Measurements from ENCODE around the gene CCR6.
"Not testable (repeated sequence)": the region's sequence is repeated elsewhere in the genome, so short reads cannot be mapped to it uniquely, and the experiment has no call there.

Gene CCR6

GRCh38 chr6:167141667-167142432, 19.0 kb downstream of the CCR6 start:
- no peak for DNase-seq (ENCODE audit: low read depth in 2 of 2)

DNA sequence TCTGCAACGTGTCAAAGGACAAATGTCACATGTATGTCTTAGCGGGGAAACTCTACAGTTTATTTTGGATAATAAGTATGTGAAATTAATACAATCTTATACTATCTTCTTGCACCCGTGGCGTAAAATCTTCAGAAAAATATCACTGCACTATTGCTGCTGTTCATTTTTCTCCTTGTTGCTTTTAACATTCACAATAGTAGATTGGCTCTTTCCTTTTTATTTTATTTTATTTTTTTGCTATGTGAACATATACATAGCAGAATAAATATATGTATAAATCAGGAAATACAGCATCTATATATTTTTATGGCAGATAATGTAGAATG, 19.5 kb downstream of the CCR6 start:
- no peak for DNase-seq (ENCODE audit: low read depth in 2 of 2)

DNA sequence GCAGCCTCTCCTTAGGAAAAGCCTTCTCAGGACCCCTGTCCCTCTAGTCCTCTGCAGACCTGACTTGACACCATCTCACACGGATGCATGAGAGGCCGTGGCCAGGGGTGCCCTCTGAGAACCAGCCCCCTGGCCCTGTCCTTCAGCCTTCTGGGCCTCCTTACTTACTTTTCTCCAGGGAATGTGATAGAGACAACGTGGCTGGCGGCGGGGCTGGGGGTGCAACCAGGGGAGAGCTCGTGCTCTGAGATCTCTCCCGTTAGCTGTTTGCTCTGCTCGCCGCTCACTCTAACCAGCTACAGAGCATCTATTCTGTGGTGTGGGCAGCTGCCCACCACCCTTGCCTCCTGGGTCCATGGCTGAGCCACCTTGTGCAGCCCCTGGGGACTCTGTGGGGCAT, 20.1 kb downstream of the CCR6 start:
- no peak for DNase-seq (ENCODE audit: low read depth in 2 of 2)

GRCh38 chr6:167145461-167145860, 22.6 kb downstream of the CCR6 start:
- no peak for DNase-seq (ENCODE audit: low read depth in 2 of 2)

- DNase-seq (ENCODE audit: low read depth in 2 of 2) = no peak
Observed at GRCh38 chr6:167146135-167146534, 23.2 kb downstream of the CCR6 start.

DNA sequence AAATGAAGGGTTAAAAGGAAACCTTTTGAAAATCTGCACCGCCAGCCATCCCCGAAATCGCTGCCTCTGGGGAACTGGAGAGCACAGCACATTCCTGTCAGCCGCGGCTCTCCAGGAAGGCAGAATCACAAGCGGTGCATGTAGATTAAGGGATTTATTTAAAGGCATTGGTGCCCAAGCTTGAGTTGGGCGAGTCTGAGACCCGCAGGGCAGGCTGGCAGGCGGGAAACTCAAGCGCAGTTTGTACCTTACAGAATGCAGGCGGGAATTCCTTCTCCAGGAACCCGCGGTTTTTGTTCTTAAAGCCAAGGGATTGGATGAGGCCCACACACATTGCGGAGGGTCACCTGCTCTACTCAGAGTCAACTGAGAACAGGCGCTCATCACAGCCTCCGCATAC, 24.1 kb downstream of the CCR6 start:
- DNase-seq (ENCODE audit: low read depth in 2 of 2) = no peak

DNA sequence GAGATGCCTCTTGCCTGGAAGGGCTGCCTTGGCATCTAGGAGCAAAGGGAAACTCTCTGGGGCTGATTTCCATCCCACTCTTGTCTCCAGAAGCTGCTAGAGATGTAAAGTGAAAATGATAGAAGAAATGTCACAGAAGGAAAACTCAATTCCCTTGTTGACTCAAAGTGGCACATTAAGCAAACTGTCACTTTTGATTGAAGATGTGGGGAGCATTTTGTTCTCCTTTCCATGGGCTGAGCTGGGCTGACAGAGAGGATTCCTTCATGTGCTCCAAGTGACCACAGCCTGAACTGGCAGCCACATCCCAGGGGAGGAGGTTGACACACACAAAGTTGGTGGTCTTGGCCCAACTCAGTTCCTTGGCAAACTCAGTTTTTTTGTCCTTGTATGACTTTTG, 25.1 kb downstream of the CCR6 start:
- no peak for DNase-seq (ENCODE audit: low read depth in 2 of 2)

- DNase-seq (ENCODE audit: low read depth in 2 of 2) = no peak
Observed at GRCh38 chr6:167148997-167149396, 26.1 kb downstream of the CCR6 start.

GRCh38 chr6:167150941-167151549, 28.1 kb downstream of the CCR6 start:
- no peak for DNase-seq (ENCODE audit: low read depth in 2 of 2)

DNA sequence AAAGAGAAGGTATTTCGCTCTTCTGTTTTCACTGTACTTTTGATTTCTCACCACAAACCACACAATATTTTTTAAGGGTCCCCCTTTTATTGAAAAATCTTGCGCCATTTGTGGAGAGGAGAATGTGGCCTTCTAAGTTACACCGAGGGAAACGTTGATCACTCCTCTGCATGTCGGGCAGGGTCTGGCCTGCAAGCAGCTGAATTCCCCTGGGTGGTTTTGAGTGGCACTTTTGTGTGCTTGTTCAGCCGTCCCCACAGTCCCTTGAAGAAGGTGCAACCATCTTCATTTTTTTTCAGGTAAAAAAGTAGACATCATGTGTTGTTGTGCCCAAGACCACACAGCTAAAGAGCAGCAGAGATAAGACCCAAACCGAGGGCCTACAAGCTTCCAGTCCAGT, 28.8 kb downstream of the CCR6 start:
- no peak for DNase-seq (ENCODE audit: low read depth in 2 of 2)

DNA sequence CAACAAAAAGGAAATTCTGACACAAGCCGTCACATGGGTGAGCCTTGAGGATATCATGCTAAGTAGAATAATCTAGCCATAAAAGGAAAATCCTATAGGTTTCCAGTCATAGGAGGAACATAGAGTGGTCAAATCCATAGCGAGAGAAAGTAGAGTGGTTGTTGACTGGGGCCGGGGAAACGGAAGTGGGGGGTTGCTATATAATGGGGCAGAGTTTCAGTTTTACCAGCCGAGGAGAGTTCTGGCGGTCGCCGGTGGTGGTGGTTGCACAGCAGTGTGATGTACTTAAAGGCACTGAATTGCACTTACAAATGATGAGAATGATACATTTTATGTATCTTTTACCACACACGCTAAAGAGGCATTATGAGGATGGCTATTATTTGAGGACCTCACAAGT, 30.0 kb downstream of the CCR6 start:
- no peak for DNase-seq (ENCODE audit: low read depth in 2 of 2)

- no peak for DNase-seq (ENCODE audit: low read depth in 2 of 2)
Observed at GRCh38 chr6:167153521-167153959, 30.6 kb downstream of the CCR6 start.

DNA sequence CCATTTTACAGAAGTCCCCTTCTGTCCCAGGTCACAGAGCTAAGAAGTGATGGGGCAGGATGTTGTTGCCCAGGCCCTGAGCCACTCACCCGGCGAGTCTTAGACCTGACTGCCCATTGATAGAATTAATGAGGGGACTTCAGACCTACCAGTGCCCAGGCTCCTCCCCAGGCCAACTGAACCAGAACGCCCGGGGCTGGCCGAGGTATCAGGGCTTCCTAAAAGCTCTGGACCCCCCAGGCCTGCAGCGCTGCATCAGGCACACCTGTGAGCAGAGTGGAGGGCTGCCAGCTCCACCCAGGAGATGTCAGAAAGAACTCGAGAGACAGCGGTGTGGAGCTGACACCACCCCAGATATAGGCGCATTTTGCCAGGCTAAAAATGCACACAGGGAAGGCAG, 31.4 kb downstream of the CCR6 start:
- DNase-seq (ENCODE audit: low read depth in 2 of 2) = no peak

- DNase-seq (ENCODE audit: low read depth in 2 of 2) = no peak
Observed at GRCh38 chr6:167154895-167155294, 32.0 kb downstream of the CCR6 start.

GRCh38 chr6:167157414-167157813, 34.5 kb downstream of the CCR6 start:
- no peak for DNase-seq (ENCODE audit: low read depth in 2 of 2)

GRCh38 chr6:167157863-167158262, 35.0 kb downstream of the CCR6 start, which contains the start of gene GPR31:
GPR31 (minus strand) TSS chr6:167157980; CDS start chr6:167157831, 149 bp downstream.
- DNase-seq (ENCODE audit: low read depth in 2 of 2) = no peak

DNA sequence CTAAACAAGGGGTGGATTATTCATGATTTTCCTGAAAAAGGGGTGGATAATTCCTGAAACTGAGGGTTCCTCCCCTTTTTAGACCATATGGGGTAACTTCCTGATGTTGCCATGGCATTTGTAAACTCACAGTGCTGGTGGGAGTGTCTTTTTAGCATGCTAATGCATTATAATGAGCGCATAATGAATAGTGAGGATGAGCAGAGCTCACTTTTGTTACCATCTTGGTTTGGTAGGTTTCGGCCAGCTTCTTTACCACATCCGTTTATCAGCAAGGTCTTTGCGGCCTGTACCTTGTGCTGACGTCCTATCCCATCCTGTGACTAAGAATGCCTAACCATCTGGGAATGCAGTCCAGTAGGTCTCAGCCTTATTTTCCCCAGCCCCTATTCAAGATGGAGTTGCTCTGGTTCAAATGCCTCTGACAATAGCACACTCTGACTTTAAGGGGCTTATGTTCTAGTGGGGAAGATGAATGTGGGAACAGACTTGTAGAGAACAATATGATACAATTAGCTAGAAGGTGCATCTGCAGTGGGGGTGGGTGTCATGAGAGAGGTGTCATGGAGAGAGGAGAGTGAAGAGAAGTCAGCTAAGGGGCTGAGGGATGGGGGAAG, 39.1 kb downstream of the CCR6 start:
- DNase-seq (ENCODE audit: low read depth in 2 of 2) = no peak

- no peak for DNase-seq (ENCODE audit: low read depth in 2 of 2)
Observed at GRCh38 chr6:167162591-167162990, 39.7 kb downstream of the CCR6 start.

GRCh38 chr6:167163476-167164011, 40.6 kb downstream of the CCR6 start:
- DNase-seq (ENCODE audit: low read depth in 2 of 2) = no peak

GRCh38 chr6:167164261-167164660, 41.4 kb downstream of the CCR6 start:
- DNase-seq (ENCODE audit: low read depth in 2 of 2) = no peak

DNA sequence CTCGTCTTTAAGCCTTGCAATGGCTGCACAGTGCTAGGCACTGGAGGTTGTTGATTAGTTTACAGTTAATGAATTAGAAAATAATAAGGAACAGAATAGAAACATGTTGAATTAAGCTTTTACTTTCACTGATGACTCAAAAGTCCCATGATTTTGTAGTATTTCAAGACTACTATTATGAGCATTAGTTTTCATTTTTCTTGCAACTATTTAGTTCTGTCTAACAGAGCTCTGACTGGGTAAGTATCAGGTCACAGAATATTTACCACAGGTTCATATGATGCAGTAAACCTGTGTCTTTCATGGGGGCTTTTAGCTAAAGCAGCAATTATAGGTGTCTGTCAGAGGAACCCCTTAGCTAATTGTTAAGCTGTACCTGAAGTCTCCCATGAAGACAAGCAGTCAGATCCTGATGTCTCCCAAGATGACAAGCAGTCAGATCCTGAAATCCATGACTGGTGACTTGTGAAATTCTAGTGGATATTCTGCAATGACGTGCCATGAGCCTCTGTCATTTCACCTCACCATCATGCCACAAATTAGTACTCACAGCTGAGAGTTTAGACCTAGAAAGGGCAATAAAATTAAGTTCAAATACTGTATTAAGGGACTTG, 43.1 kb downstream of the CCR6 start:
- no peak for DNase-seq (ENCODE audit: low read depth in 2 of 2)

GRCh38 chr6:167167699-167168098, 44.8 kb downstream of the CCR6 start:
- DNase-seq (ENCODE audit: low read depth in 2 of 2) = not testable (repeated sequence)

Data from fibroblast of skin of left quadriceps (primary cell).